Breast epithelium (tissue), 4 donors: ENCODE measurements around the gene ATF2. TPM values are rescaled to one million over a fixed set of nuclear protein-coding genes. Genes with fewer than 3 reads are reported as not detected.
A peak's percentile ranks its signal among the peaks of the same experiment; 100 is the strongest.

Source experiments
- DNase-seq, 2 donors: peaks; one replicate each; pipeline ENCODE4 v3.0.0-alpha.2; 2019; ENCODE audit warnings: low spot score in 2 of 2
- H3K27ac ChIP-seq, 2 donors: fragments of 200-600 bp; sonication (generic) in 1 of 2; one replicate each; pipeline ENCODE4 v1.5.1; 2016 to 2019; ENCODE audit warnings: mild to moderate bottlenecking in 1 of 2
- H3K27me3 ChIP-seq, 2 donors: fragments of 200-600 bp; sonication (generic) in 1 of 2; one replicate each; pipeline versions ENCODE4 v1.5.1 to v1.6.0; 2017 to 2019; ENCODE audit warnings: control low read depth in 1 of 2, mild to moderate bottlenecking in 1 of 2
- H3K36me3 ChIP-seq: fragments of 200-600 bp; one replicate; pipeline ENCODE4 v1.5.1; 2019
- H3K4me1 ChIP-seq, 2 donors: fragments of 200-600 bp; sonication (generic); one replicate each; pipeline ENCODE4 v1.5.1; 2016 to 2019; ENCODE audit warnings: control low read depth in 1 of 2
- H3K4me3 ChIP-seq, 3 donors: fragments of 200-600 bp; sonication (generic); 1 replicate in 2 of 3; 2 replicates in 1 of 3; pipeline ENCODE4 v1.5.1; 2016 to 2019; ENCODE audit warnings: mild to moderate bottlenecking in 3 of 3, moderate library complexity in 2 of 3
- H3K9me3 ChIP-seq, 2 donors: fragments of 200-600 bp; sonication (generic) in 1 of 2; one replicate each; pipeline ENCODE4 v1.5.1; 2016 to 2019; ENCODE audit warnings: control low read depth in 1 of 2
- POLR2A ChIP-seq: fragments of 450-650 bp; IDR thresholded peaks from one replicate; pipeline ENCODE4 v1.6.1; 2016; ENCODE audit warnings: antibody characterized with exemption, mild to moderate bottlenecking, moderate library complexity
- POLR2AphosphoS5 ChIP-seq, 3 donors: sonication (generic); formaldehyde crosslinking; IDR thresholded peaks; one replicate each; pipeline ENCODE4 v1.6.1; 2017; ENCODE audit warnings: antibody characterized with exemption in 3 of 3
- intact Hi-C: fragments of 100-400 bp; cut with DNase I; formaldehyde crosslinking; loops from one replicate; pipeline ENCODE4 v1.15.1; 2023; ENCODE audit warnings: low total_unique reads
- total RNA-seq, 3 donors: library from RNA; depleted of rRNA; stranded (reverse); fragments of >200 nt; gene quantifications; one replicate each; pipeline ENCODE4 v1.1.0, GENCODE V29; 2016
- TF ChIP-seq, protein P1 (sequence below), 3 donors: fragments of 450-650 bp; IDR thresholded peaks; one replicate each; pipeline ENCODE4 v1.5.1; 2016 to 2017; ENCODE audit warnings: antibody characterized with exemption in 3 of 3, mild to moderate bottlenecking in 3 of 3, moderate library complexity in 3 of 3

ATF2 gene
- total RNA-seq, 3 donors from 2014 or later, result 57.0 to 71.7 (median 61.0) TPM

DNA sequence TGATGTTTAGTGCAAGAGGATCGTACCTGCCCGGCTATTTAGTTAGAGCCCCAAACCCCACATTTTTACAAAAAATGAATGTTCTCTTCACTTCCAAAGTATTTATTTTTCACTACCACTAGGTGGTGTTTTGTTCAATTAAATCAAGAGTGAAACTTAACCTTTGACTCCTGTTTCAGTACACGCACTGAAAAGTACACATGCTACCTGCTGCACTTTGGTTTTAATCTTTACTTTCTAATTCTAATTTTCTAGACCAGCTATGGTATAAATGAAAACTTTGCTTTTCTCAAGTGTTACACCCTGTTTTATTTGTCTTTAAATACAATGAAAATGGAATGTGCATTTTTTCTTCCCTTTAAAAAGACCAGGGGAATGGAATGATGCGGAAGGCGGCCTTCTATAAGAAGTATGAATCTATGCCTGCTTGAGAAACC is 131.4 kb downstream of the ATF2 start:
- no peaks in the 10 kb centered on the region for H3K4me1 ChIP-seq
- no peaks in the 10 kb centered on the region for H3K36me3 ChIP-seq
- no peak overlapping the region for H3K27ac ChIP-seq
- intact Hi-C loops, result no loop called here
- no peaks in the 10 kb centered on the region for H3K27me3 ChIP-seq
- no peak overlapping the region for H3K4me3 ChIP-seq
- DNase-seq, result no peak
- no peak for TF ChIP-seq POLR2AphosphoS5 (IDR thresholded peaks at IDR 0.05)
- TF ChIP-seq, protein P1, sequence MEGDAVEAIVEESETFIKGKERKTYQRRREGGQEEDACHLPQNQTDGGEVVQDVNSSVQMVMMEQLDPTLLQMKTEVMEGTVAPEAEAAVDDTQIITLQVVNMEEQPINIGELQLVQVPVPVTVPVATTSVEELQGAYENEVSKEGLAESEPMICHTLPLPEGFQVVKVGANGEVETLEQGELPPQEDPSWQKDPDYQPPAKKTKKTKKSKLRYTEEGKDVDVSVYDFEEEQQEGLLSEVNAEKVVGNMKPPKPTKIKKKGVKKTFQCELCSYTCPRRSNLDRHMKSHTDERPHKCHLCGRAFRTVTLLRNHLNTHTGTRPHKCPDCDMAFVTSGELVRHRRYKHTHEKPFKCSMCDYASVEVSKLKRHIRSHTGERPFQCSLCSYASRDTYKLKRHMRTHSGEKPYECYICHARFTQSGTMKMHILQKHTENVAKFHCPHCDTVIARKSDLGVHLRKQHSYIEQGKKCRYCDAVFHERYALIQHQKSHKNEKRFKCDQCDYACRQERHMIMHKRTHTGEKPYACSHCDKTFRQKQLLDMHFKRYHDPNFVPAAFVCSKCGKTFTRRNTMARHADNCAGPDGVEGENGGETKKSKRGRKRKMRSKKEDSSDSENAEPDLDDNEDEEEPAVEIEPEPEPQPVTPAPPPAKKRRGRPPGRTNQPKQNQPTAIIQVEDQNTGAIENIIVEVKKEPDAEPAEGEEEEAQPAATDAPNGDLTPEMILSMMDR (IDR thresholded peaks at IDR 0.05), result peak; percentile 5 to 49 (median 37)
- no peaks in the 10 kb centered on the region for H3K9me3 ChIP-seq

- no peaks in the 10 kb centered on the region for H3K36me3 ChIP-seq
- no peaks in the 10 kb centered on the region for H3K9me3 ChIP-seq
- no peaks in the 10 kb centered on the region for H3K4me1 ChIP-seq
- no peak for DNase-seq
- no peak overlapping the region for H3K4me3 ChIP-seq
- TF ChIP-seq POLR2A, result no peak
- TF ChIP-seq, protein P1 (IDR thresholded peaks at IDR 0.05), result no peak
- TF ChIP-seq POLR2AphosphoS5 (IDR thresholded peaks at IDR 0.05), result no peak
- no peak overlapping the region for H3K27ac ChIP-seq
- no peaks in the 10 kb centered on the region for H3K27me3 ChIP-seq
- intact Hi-C loops, result no loop called here
Observed at GRCh38 chr2:175035806-175036205, 132.2 kb downstream of the ATF2 start.

DNA sequence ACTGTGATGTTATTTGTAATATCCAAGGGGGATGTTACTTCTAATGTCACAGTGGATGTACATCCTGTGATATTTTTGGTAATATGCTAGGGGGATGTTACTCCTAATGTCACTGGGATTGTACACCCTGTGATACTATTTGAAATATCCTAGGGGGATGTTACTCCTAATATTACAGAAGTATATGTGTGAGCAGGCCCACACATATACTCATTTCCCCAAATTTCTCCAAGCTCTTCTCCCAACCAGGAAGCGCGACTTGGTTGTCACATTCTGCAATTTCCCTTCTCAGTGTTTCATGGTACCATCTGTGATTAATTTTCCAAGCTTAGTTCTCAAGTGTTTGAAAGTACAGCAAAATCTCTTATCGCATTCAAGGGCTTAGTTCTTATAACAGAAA is 133.3 kb downstream of the ATF2 start:
- no peaks in the 10 kb centered on the region for H3K27me3 ChIP-seq
- no peak overlapping the region for H3K27ac ChIP-seq
- H3K4me3 ChIP-seq, result no peak overlapping the region
- intact Hi-C loops, result no loop called here
- DNase-seq, result no peak
- H3K9me3 ChIP-seq, result no peaks in the 10 kb centered on the region
- no peaks in the 10 kb centered on the region for H3K36me3 ChIP-seq
- no peaks in the 10 kb centered on the region for H3K4me1 ChIP-seq
- TF ChIP-seq, protein P1 (IDR thresholded peaks at IDR 0.05), result no peak
- TF ChIP-seq POLR2AphosphoS5 (IDR thresholded peaks at IDR 0.05), result no peak
- no peak for TF ChIP-seq POLR2A

DNA sequence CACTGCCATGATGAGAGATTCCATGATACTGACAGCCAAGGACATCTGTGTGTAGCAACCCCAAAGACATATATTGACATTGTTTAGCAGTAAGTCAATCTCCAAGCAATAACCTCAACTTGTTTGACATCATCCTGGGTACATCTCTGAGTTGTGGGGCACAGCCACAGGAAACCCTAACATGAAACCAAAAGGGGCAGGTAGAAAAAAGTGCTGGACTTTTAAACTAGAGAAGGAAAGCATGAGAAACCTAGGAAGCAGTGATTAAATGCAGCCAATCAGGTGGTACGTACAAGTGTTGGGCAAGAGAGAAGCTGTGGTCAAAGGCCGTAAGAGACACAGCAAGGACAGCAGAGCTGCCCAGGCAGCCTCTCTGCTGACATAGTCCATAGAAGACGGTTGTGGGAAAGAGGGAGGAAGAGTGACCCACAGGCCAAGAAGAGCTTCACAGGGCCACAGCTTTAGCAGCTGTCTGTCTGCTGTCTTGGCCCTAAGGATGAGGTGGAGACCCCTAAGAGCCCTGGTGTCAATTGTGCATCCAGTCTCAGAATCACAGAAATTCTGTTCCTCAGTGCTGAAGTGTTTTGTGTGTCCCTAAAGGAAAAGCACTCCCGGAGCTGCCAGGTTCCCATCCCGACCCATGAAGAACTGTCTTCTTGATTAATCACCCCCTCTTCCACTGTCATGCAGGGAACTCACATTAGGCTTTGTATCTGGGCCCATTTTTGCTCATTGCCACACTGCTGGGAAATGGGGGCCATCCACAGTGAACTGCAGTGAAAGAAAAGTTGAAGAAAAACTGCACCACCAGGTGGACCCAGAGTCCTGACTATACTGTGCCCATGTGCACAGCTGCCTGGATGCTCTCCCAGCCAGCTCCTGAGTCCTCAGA is 137.4 kb downstream of the ATF2 start:
- no peaks in the 10 kb centered on the region for H3K36me3 ChIP-seq
- no peak overlapping the region for H3K27ac ChIP-seq
- H3K27me3 ChIP-seq, result no peaks in the 10 kb centered on the region
- intact Hi-C loops, result no loop called here
- H3K4me3 ChIP-seq, result no peak overlapping the region
- H3K4me1 ChIP-seq, result no peaks in the 10 kb centered on the region
- TF ChIP-seq, protein P1 (IDR thresholded peaks at IDR 0.05), result peak in 1 of 3 donors; percentile 20
- TF ChIP-seq POLR2AphosphoS5 (IDR thresholded peaks at IDR 0.05), result no peak
- DNase-seq, result no peak
- no peaks in the 10 kb centered on the region for H3K9me3 ChIP-seq

DNA sequence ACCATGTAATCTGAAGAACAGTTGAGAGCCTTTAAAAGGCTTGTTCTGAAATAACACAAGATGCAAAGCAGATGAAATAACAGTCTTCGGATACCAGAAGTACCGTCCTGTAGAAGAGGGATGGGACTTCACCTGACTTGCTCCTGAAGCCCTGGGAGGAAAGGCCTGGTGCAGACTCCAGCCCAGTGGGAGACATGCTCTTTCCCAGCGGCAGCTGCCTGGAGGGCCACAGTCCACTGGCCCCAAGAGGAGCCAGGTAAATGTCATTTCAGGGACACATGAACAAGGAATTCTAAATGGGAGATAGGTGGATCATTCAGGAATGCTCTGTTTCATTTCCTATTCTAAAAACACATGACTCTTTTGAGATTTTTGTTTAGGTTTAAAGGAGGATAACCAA is 140.2 kb downstream of the ATF2 start:
- Histone ChIP-seq H3K4me1 (no peaks in the 10 kb centered on the region), H3K36me3 (no peaks in the 10 kb centered on the region), H3K4me3 (no peak overlapping the region), H3K27me3 (no peaks in the 10 kb centered on the region), H3K27ac (peak overlapping the region; percentile 39 to 48), H3K9me3 (no peaks in the 10 kb centered on the region)
- DNase-seq, result no peak
- intact Hi-C loops, result no loop called here
- TF ChIP-seq POLR2A, result no peak
- TF ChIP-seq POLR2AphosphoS5 (IDR thresholded peaks at IDR 0.05), result no peak
- TF ChIP-seq, protein P1 (IDR thresholded peaks at IDR 0.05), result no peak
